ACC112 (cell line): ENCODE data around the gene PRMT1.
A peak's percentile ranks its signal among the peaks of the same experiment; 100 is the strongest.

ENCODE experiments used
- H2AFZ ChIP-seq: fragments of 200-600 bp; sonication (generic); one replicate; pipeline ENCODE4 v1.6.0; 2017; ENCODE audit warnings: antibody characterized with exemption, low read length; ENCODE audit not compliant: unreplicated experiment
- H3K27ac ChIP-seq: fragments of 200-600 bp; sonication (generic); 2 replicates; pipeline ENCODE4 v1.5.1; 2014; ENCODE audit warnings: low read depth, mild to moderate bottlenecking, antibody characterized with exemption, low read length, moderate library complexity
- H3K27me3 ChIP-seq: fragments of 200-600 bp; sonication (generic); 2 replicates; pipeline ENCODE4 v1.6.1; 2014; ENCODE audit warnings: mild to moderate bottlenecking, antibody characterized with exemption, low read length, moderate library complexity, mixed read lengths; ENCODE audit not compliant: insufficient read depth
- H3K36me3 ChIP-seq: fragments of 200-600 bp; sonication (generic); 2 replicates; pipeline ENCODE4 v1.6.1; 2016; ENCODE audit warnings: mild to moderate bottlenecking, antibody characterized with exemption, low read length, moderate library complexity, mixed read lengths; ENCODE audit not compliant: insufficient read depth
- H3K4me1 ChIP-seq: fragments of 200-600 bp; sonication (generic); one replicate; pipeline ENCODE4 v1.6.1; 2016; ENCODE audit warnings: low read length, mixed read lengths; ENCODE audit not compliant: insufficient read depth, unreplicated experiment, control insufficient read depth
- H3K4me3 ChIP-seq: fragments of 200-600 bp; sonication (generic); 2 replicates; pipeline ENCODE4 v1.5.1; 2014; ENCODE audit warnings: mild to moderate bottlenecking, low read depth, low read length
- H3K79me2 ChIP-seq: fragments of 200-600 bp; sonication (generic); one replicate; pipeline ENCODE4 v1.6.0; 2016; ENCODE audit warnings: low read length; ENCODE audit not compliant: control insufficient read depth, unreplicated experiment, insufficient read depth

PRMT1 gene

DNA sequence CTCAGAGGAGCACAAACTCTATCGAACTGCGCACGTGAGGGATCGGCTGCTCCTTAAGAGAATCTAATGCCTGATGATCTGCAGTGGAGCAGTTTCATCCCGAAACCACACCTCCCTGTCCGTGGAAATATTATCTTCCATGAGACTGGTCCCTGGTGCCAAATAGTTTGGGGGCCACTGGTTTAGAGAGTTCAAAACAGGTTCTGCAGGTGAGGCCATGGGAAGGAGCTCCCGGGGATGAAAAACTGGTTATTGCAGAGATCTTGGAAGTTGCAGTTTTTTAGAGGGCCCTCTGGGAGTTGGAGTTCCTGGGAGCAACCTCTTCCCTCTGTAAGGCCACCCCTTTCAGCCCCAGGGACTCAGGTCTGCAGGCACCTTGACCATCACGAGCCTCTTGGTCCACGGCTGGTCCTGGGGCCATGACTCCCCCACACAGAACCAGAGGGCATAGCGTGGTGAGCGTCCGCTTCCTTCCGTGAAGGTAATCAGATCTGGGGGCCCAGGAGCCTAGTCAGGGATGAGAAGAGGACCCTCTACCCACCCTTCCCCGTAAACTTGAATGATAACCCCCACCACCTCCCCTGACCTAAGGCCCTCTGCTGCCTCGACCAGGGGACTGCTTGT lies 16.6 kb upstream of the PRMT1 start:
- Histone ChIP-seq H3K27ac (no peak overlapping the region), H3K27me3 (no peaks in the 10 kb centered on the region), H3K36me3 (0 out of 2 replicates have a peak, but pooled peaks cover 3% of the 10 kb centered on the region), H2AFZ (no peak overlapping the region), H3K4me1 (no peaks in the 10 kb centered on the region), H3K4me3 (no peak overlapping the region), H3K79me2 (peaks cover 6% of the 10 kb centered on the region)

GRCh38 chr19:49662011-49662410 lies 15.1 kb upstream of the PRMT1 start:
- Histone ChIP-seq H3K36me3 (0 out of 2 replicates have a peak, but pooled peaks cover 3% of the 10 kb centered on the region), H3K27ac (no peak overlapping the region), H3K79me2 (peaks cover 13% of the 10 kb centered on the region), H2AFZ (no peak overlapping the region), H3K27me3 (no peaks in the 10 kb centered on the region), H3K4me1 (peaks cover 4% of the 10 kb centered on the region), H3K4me3 (no peak overlapping the region)

DNA sequence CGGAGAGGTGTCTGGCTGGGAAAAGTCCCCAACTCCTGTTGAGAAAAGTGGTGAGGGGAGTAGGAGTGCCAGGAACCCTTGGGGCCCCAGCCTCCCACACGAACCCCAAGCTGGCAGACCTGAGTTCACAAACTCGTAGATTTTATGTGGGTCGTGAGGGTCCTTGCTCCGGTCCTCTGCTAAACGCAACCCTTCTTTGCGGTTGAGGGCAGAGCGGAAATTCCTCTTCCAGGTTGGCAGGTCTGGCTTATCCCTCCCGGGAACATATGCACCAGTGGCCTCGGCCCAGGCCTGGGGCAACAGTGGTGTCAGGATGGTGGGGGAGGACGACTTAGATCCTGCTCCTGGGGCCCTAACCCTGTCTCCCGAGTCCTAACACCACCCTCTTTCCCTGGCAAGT lies 13.8 kb upstream of the PRMT1 start:
- Histone ChIP-seq H3K36me3 (0 out of 2 replicates have a peak, but pooled peaks cover 3% of the 10 kb centered on the region), H3K27me3 (no peaks in the 10 kb centered on the region), H2AFZ (no peak overlapping the region), H3K4me1 (peaks cover 4% of the 10 kb centered on the region), H3K4me3 (no peak overlapping the region), H3K79me2 (peaks cover 16% of the 10 kb centered on the region), H3K27ac (no peak overlapping the region)

DNA sequence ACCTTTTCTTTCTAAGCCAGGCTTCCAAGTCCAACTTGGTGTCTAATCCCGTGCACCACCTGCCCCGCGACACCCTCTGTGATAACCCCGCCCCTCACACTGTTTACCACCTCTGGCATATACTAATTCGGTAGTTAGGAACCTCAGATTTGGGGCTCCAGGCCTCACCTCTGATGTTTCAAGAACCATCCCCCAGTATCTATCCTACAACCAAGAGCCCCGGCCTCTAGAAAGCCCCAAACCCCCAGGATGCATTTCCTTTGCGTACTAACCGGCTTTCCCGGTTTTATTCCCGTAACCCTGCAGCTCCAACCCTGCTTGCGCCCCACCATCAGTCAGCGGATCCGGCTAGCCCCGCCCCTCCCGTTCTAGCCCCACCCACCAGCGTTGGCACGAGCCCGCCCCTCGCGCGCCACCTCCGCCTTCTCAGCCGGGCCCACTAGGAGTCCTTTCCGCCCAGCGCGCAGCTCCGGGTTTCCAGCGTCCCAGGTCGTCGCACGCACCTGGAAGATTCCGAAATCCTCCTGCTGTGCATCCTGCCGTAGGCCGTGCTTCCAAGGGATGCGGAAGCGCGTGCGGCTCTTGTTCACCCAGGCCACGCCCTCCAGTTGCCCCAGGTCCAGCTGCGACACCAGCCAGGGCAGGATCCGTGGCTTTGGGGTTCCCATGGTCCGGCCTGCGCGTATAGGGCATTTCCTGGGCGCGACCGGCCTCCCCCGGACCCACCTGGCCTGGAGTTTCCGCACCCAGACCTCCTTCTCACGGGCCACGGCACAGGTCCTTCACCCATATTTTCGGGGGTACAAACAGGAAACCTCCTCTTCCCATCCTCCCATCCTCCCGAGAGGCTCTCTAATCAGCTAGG lies 12.7 kb upstream of the PRMT1 start:
- Histone ChIP-seq H3K27ac (peak overlapping the region; percentile 45), H2AFZ (no peak overlapping the region), H3K79me2 (peaks cover 16% of the 10 kb centered on the region), H3K4me3 (peak overlapping the region; percentile 90), H3K27me3 (no peaks in the 10 kb centered on the region), H3K4me1 (peaks cover 4% of the 10 kb centered on the region), H3K36me3 (0 out of 2 replicates have a peak, but pooled peaks cover 3% of the 10 kb centered on the region)

DNA sequence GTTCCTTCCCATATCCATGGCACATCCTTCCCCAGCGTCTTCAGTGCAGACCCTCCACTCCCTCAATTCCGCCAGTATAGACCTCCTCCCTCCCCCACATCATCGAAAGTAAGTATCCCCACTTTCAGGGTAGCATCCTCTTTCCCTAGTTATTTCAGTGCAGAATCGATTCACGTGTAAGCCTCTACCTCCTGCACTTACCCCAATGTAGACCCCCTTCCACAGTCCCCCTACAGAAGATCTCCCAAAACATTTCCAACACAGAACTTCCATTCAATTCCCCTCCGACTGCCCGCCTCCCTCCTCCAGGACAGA lies 12.1 kb upstream of the PRMT1 start:
- Histone ChIP-seq H3K4me1 (peaks cover 4% of the 10 kb centered on the region), H3K36me3 (0 out of 2 replicates have a peak, but pooled peaks cover 3% of the 10 kb centered on the region), H3K27me3 (no peaks in the 10 kb centered on the region), H2AFZ (no peak overlapping the region), H3K4me3 (peak overlapping the region; percentile 90), H3K79me2 (peaks cover 16% of the 10 kb centered on the region), H3K27ac (peak overlapping the region; percentile 45)

DNA sequence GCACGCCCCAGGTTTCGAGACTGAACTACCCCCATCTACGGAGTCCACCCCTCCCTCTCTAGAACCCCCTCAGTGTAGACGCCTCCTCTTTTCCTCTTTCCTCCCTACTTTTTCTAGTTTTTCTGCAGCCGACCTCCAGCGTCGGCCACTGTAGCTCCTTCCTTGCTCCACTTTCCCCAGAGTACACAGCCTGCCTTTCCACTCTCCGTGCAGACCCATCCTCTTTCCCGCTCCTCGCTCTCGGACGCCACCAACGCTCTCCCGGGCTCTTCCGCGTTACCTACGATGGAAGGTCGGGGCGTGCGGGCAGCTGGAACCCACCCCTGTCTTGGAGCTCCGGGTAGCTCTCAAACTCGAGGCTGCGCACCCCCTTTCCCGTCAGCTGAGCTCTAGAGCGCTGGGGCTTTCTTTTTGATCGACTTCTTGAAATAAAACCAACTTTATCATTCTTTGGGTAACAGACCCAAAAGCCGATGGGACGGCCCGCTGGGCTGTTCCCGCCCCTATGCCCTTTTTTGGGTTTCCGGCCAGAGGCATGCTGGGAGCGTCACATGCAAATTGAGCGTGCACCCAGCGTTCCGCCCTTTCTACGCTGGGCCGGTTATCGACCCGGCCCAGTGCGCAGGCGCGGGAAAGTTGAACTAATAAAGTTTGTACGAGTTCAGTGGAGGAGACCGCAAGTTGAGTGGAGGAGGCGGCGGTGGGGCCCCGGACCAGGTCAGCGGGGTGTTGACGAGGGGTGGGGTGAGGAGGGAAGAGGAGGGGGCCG lies 11.5 kb upstream of the PRMT1 start, which contains the start of the genes BCL2L12 and IRF3:
Gene BCL2L12 (plus strand): TSS at position 583 of the 769 bp plus-strand sequence. CDS start 760 bp downstream, outside the sequence.
Gene IRF3 (minus strand): TSS at position 507 of the 769 bp plus-strand sequence. CDS start 1,019 bp downstream, outside the sequence.
- Histone ChIP-seq H2AFZ (no peak within 1 kb of the TSS), H3K79me2 (peaks cover 16% of the 10 kb centered on the region), H3K36me3 (0 out of 2 replicates have a peak, but pooled peaks cover 3% of the 10 kb centered on the region)

GRCh38 chr19:49666120-49666444 lies 11.0 kb upstream of the PRMT1 start:
- peak overlapping the region; percentile 90 for H3K4me3 ChIP-seq
- H3K79me2 ChIP-seq, result peaks cover 16% of the 10 kb centered on the region
- no peak overlapping the region for H2AFZ ChIP-seq
- 0 out of 2 replicates have a peak, but pooled peaks cover 2% of the 10 kb centered on the region for H3K36me3 ChIP-seq
- no peak overlapping the region for H3K27ac ChIP-seq
- peaks cover 4% of the 10 kb centered on the region for H3K4me1 ChIP-seq
- H3K27me3 ChIP-seq, result no peaks in the 10 kb centered on the region

More for the DNA sequence above, 11.5 kb upstream of the PRMT1 start, which contains the start of the genes BCL2L12 and IRF3:
- Histone ChIP-seq H3K4me1 (peaks cover 4% of the 10 kb centered on the region), H3K27ac (peak within 1 kb of the TSS; percentile 45), H3K4me3 (peak within 1 kb of the TSS; percentile 90), H3K27me3 (no peaks in the 10 kb centered on the region)

GRCh38 chr19:49667473-49667872 lies 9.6 kb upstream of the PRMT1 start:
- no peak overlapping the region for H3K27ac ChIP-seq
- no peaks in the 10 kb centered on the region for H3K36me3 ChIP-seq
- H3K4me1 ChIP-seq, result peaks cover 8% of the 10 kb centered on the region
- peaks cover 16% of the 10 kb centered on the region for H3K79me2 ChIP-seq
- H2AFZ ChIP-seq, result no peak overlapping the region
- H3K27me3 ChIP-seq, result no peaks in the 10 kb centered on the region
- H3K4me3 ChIP-seq, result no peak overlapping the region; the same call in 1 of the 2 replicates

- no peak overlapping the region for H3K4me3 ChIP-seq
- H3K36me3 ChIP-seq, result no peaks in the 10 kb centered on the region
- H3K79me2 ChIP-seq, result peaks cover 16% of the 10 kb centered on the region
- no peak overlapping the region for H2AFZ ChIP-seq
- H3K27ac ChIP-seq, result no peak overlapping the region
- no peaks in the 10 kb centered on the region for H3K27me3 ChIP-seq
- peaks cover 8% of the 10 kb centered on the region for H3K4me1 ChIP-seq
These were observed 7.6 kb upstream of the PRMT1 start for GRCh38 chr19:49669516-49669915.

DNA sequence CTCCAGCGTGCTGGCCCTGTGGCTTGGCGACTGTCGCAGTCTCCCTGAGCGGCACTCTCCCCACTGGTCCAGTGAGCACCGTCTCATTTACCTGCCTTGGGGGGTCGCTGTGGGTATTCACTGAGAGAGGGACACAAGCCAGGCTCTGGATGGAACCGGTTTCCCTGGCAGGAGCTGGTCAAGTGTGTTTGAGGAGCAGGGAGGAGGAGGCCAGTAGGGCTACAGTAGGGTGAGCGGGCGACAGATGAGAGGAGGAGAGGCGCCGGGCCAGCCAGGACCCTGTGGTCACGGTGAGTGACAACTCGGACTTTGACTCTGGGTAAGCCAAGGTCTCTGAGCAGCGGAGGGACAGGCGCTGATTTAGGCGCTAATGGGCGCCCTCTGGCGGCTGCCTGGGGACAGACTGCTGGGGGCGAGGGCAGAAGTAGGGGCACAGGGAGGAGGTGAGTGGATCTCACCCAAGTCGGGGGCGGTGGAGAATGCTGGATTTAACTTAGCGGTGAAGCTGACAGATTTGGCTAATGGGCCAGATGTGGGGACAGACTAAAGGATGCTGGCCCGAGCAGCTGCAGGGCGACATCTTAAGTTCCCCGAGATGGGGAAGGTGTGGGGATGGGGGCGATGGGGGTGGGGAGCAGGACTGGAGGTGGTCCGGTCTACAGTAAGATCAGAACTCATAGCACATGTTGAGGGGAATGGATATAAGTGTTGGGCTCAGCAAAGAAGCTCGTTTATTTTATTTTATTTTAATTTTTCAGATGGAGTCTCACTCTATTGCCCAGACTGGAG lies 4.7 kb upstream of the PRMT1 start:
- no peak overlapping the region for H2AFZ ChIP-seq
- peaks cover 4% of the 10 kb centered on the region for H3K4me1 ChIP-seq
- H3K79me2 ChIP-seq, result peaks cover under 1% of the 10 kb centered on the region
- no peak overlapping the region for H3K4me3 ChIP-seq
- no peaks in the 10 kb centered on the region for H3K36me3 ChIP-seq
- no peak overlapping the region for H3K27ac ChIP-seq
- H3K27me3 ChIP-seq, result no peaks in the 10 kb centered on the region
